ENCODE data around the gene ZNF593. TPM values are rescaled to one million over a fixed set of nuclear protein-coding genes. Genes with fewer than 3 reads are reported as not detected.
A peak's percentile ranks its signal among the peaks of the same experiment; 100 is the strongest.

Gene ZNF593
- total and polyA plus RNA-seq, 2 of the 13 experiments (the other 11 are each of a cell fraction or from before 2014, with no cell fraction given): 37.3 to 55.8 TPM

DNA sequence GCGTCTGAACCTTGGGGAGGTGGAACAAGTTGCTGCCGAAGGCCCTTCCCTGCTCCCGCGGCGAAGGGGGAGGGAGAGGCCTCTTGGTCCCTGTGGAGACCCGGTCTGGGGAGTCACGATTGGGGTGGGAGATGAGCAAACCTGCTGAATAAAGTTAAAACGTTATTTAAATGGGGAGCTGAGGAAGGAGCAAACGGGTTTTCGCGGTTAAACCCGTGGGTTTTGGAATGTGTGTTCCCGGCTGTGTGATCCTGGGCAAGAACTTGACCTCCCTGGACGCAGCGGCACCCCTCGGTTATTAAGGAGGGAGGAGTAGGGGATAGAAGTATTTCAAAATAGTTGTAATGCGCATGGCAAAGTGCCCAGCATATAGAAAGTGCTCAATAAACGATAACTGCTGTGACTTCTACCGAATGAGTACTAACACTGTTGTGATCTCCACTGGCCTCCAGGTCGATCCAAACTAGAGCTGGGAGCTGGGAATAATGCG is 7.4 kb upstream of the ZNF593 start:
- H2AFZ ChIP-seq (ENCODE audit: low read length): no peak overlapping the region
- WGBS (ENCODE audit: low lambda C conversion rate): 14% methylated on average over 21 of the region's 21 CpGs
- H3K4me2 ChIP-seq (ENCODE audit: low read depth, low read length): peak overlapping the region; percentile 78
- no peaks in the 10 kb centered on the region for H3K36me3 ChIP-seq (replicated peaks in 1 of 2; ENCODE audit: control insufficient read depth in 1 of 2, insufficient read depth in 2 of 2, low read length in 2 of 2)
- peak overlapping the region; percentile 42 to 76 (median 47); a peak in 5 of 6 replicates for H3K4me3 ChIP-seq (replicated peaks in 1 of 3; ENCODE audit: insufficient read depth in 1 of 3, low read depth in 2 of 3, low read length in 3 of 3)
- no peak for DNase-seq (ENCODE audit: low spot score)
- no peaks in the 10 kb centered on the region for H3K9me3 ChIP-seq (ENCODE audit: low read length)
- no peak for FAIRE-seq
- no peak overlapping the region for H3K27ac ChIP-seq (ENCODE audit: extremely low read length, insufficient read depth, low read length)
- H3K4me1 ChIP-seq (ENCODE audit: insufficient read depth, low read length): peaks cover 43% of the 10 kb centered on the region
- H3K79me2 ChIP-seq (ENCODE audit: insufficient read depth, low read length): no peaks in the 10 kb centered on the region
- H3K9ac ChIP-seq (ENCODE audit: insufficient read depth, low read depth, low read length): no peak overlapping the region
- no TSS peak for BruUV-seq (replicated peaks)
- no peak for ATAC-seq
- ChIA-PET CTCF (ENCODE audit: low intra/inter-chr PET ratio, low total read pairs) (no interaction called here), POLR2A (no interaction called here)
- H4K20me1 ChIP-seq (ENCODE audit: insufficient read depth, low read length): no peaks in the 10 kb centered on the region
- peaks cover 10 to 65% of the 10 kb centered on the region in 2 experiments; a peak in 4 of 5 replicates for H3K27me3 ChIP-seq (ENCODE audit: control insufficient read depth in 1 of 2, insufficient read depth in 2 of 2, low read length in 2 of 2)
- TF ChIP-seq ZSCAN25 (CRISPR knock-in tag; IDR thresholded peaks at IDR 0.05): no peak
- TF ChIP-seq REL (CRISPR knock-in tag; conservative IDR thresholded peaks at IDR 0.05): 0 out of 2 replicates have a peak, but pooled peaks have one; percentile 54
- in situ Hi-C loops (cut with HindIII; ENCODE audit: extremely low pct_ligation_motif_present, low pct_unique_long_range_greater_than_20kb): loop anchor here (10.0 kb wide), 1 partner anchor 267 kb away; no protein-coding TSS in a partner anchor
- intact Hi-C loops (cut with micrococcal nuclease; ENCODE audit: unreplicated experiment): loop anchor here (5.0 kb wide), 2 partner anchors 50 to 125 kb away; partner anchors contain the start of gene PDIK1L

- TF ChIP-seq ZBTB42 (CRISPR knock-in tag; IDR thresholded peaks at IDR 0.05) (no peak), ZNF614 (CRISPR knock-in tag; IDR thresholded peaks at IDR 0.05; ENCODE audit: borderline replicate concordance) (no peak), ELK4 (CRISPR knock-in tag; IDR thresholded peaks at IDR 0.05; ENCODE audit: borderline replicate concordance) (no peak), ZFP82 (CRISPR knock-in tag; IDR thresholded peaks at IDR 0.05; ENCODE audit: borderline replicate concordance) (no peak), ZKSCAN1 (IDR thresholded peaks at IDR 0.05; ENCODE audit: low read length) (peak; percentile 94)
- H4K20me1 ChIP-seq (ENCODE audit: insufficient read depth, low read length): no peaks in the 10 kb centered on the region
- H3K36me3 ChIP-seq (replicated peaks in 1 of 2; ENCODE audit: control insufficient read depth in 1 of 2, insufficient read depth in 2 of 2, low read length in 2 of 2): no peaks in the 10 kb centered on the region
- H3K4me1 ChIP-seq (ENCODE audit: insufficient read depth, low read length): peaks cover 33% of the 10 kb centered on the region
- no peaks in the 10 kb centered on the region for H3K9me3 ChIP-seq (ENCODE audit: low read length)
- intact Hi-C loops (cut with micrococcal nuclease; ENCODE audit: unreplicated experiment) (loop anchor here (5.0 kb wide), 2 partner anchors 51 to 126 kb away; partner anchors contain the start of gene PDIK1L), in situ Hi-C loops (cut with HindIII; ENCODE audit: extremely low pct_ligation_motif_present, low pct_unique_long_range_greater_than_20kb) (loop anchor here (10.0 kb wide), 1 partner anchor 269 kb away; no protein-coding TSS in a partner anchor)
- peak overlapping the region; percentile 89 for H3K4me2 ChIP-seq (ENCODE audit: low read depth, low read length)
- ChIA-PET POLR2A (interaction anchor here (0.6 kb wide), 1 partner anchor 148 kb away, joined by 3 read pairs; no protein-coding TSS in a partner anchor), CTCF (ENCODE audit: low intra/inter-chr PET ratio, low total read pairs) (interaction anchor here (1.7 to 2.0 kb wide), 2 partner anchors 58 to 70 kb away, joined by 6 to 11 read pairs; partner anchors contain the start of gene CEP85)
- peak overlapping the region; percentile 50 to 76 (median 64); a peak in 5 of 6 replicates for H3K4me3 ChIP-seq (replicated peaks in 1 of 3; ENCODE audit: insufficient read depth in 1 of 3, low read depth in 2 of 3, low read length in 3 of 3)
- H3K9ac ChIP-seq (ENCODE audit: insufficient read depth, low read depth, low read length): no peak overlapping the region
- DNase-seq (ENCODE audit: low spot score) (no peak), ATAC-seq (no peak), FAIRE-seq (no peak)
- no TSS peak for BruUV-seq (replicated peaks)
- WGBS (ENCODE audit: low lambda C conversion rate): 71% methylated on average over 6 of the region's 9 CpGs
- no peaks in the 10 kb centered on the region for H3K79me2 ChIP-seq (ENCODE audit: insufficient read depth, low read length)
- no peak overlapping the region for H2AFZ ChIP-seq (ENCODE audit: low read length)
- peaks cover 10 to 55% of the 10 kb centered on the region in 2 experiments; a peak in 4 of 5 replicates for H3K27me3 ChIP-seq (ENCODE audit: control insufficient read depth in 1 of 2, insufficient read depth in 2 of 2, low read length in 2 of 2)
- no peak overlapping the region for H3K27ac ChIP-seq (ENCODE audit: extremely low read length, insufficient read depth, low read length)
These were observed 6.0 kb upstream of the ZNF593 start for GRCh38 chr1:26163684-26164035.
